ENCODE results near the gene TXNDC9.

- TF ChIP-seq POLR2A (IDR thresholded peaks at IDR 0.05; ENCODE audit: low read length) (no peak), GATA1 (IDR thresholded peaks at IDR 0.05; ENCODE audit: low read depth, low read length) (no peak)
Observed at GRCh38 chr2:99382143-99382542, 46.0 kb upstream of the TXNDC9 start.

All from erythroblast (primary cell).